IMR-90 (cell line): ENCODE data around the gene PELI3. TPM values are rescaled to one million over a fixed set of nuclear protein-coding genes. Genes with fewer than 3 reads are reported as not detected.
A peak's percentile ranks its signal among the peaks of the same experiment; 100 is the strongest.

Source experiments
- ATAC-seq: fragments of 200-7000 bp; cut with Tn5 transposase; 2 replicates; pipeline ENCODE4 v1.9.1; 2020; ENCODE audit warnings: low read depth, mild to moderate bottlenecking, moderate library complexity
- BruUV-seq: library from RNA; stranded (reverse); fragments of 400-500 nt; replicated peaks from 2 replicates; lab custom pipeline; 2021; lab: Mats Ljungman, UMichigan
- CTCF ChIA-PET: fragments of 300-600 bp; formaldehyde crosslinking; extraction: SDS; loops from one replicate; lab custom pipeline; 2021; ENCODE audit warnings: antibody characterized with exemption; lab: Yijun Ruan, JAX
- POLR2A ChIA-PET: fragments of 300-600 bp; sonication (Branson Sonifier 250); formaldehyde crosslinking; loops from one replicate; lab custom pipeline; 2022; ENCODE audit warnings: antibody characterized with exemption; ENCODE audit not compliant: unreplicated experiment; lab: Charles Lee
- DNase-seq: peaks from one replicate; pipeline ENCODE4 v3.0.0; 2013
- H2AFZ ChIP-seq: replicated peaks from 2 replicates; pipeline ENCODE3; 2013; ENCODE audit warnings: low read length, mild to moderate bottlenecking; ENCODE audit not compliant: poor library complexity
- H2AK5ac ChIP-seq: 2 replicates; pipeline ENCODE4 v1.6.1; 2013; ENCODE audit warnings: low read depth, low read length, inconsistent platforms
- H2AK9ac ChIP-seq: replicated peaks from 2 replicates; pipeline ENCODE3; 2013; ENCODE audit warnings: mild to moderate bottlenecking, low read depth, low read length, moderate library complexity; ENCODE audit not compliant: poor library complexity
- H2BK120ac ChIP-seq: 2 replicates; pipeline ENCODE4 v1.6.1; 2013; ENCODE audit warnings: low read depth, low read length, inconsistent platforms
- H2BK15ac ChIP-seq: 3 replicates; pipeline ENCODE4 v1.6.1; 2013; ENCODE audit warnings: low read depth, low read length, inconsistent platforms
- H2BK20ac ChIP-seq: 2 replicates; pipeline ENCODE4 v1.6.1; 2013; ENCODE audit warnings: low read depth, mild to moderate bottlenecking, inconsistent platforms, low read length, moderate library complexity
- H2BK5ac ChIP-seq: 2 replicates; pipeline ENCODE4 v1.6.1; 2013; ENCODE audit warnings: mild to moderate bottlenecking, low read depth, low read length, inconsistent platforms; ENCODE audit not compliant: poor library complexity, severe bottlenecking
- H3K14ac ChIP-seq: replicated peaks from 2 replicates; pipeline ENCODE4 v1.6.1; 2013; ENCODE audit warnings: low read depth, low read length, inconsistent platforms
- H3K18ac ChIP-seq: 2 replicates; pipeline ENCODE4 v1.6.1; 2013; ENCODE audit warnings: low read depth, low read length, control low read depth
- H3K23ac ChIP-seq: 2 replicates; pipeline ENCODE4 v1.6.1; 2013; ENCODE audit warnings: low read depth, low read length, inconsistent platforms
- H3K27ac ChIP-seq: 2 replicates; pipeline ENCODE4 v1.5.1; 2013; ENCODE audit warnings: mild to moderate bottlenecking, control low read depth, low read length; ENCODE audit not compliant: insufficient read depth
- H3K27me3 ChIP-seq: 2 replicates; pipeline ENCODE4 v1.6.1; 2013; ENCODE audit warnings: low read length; ENCODE audit not compliant: control insufficient read depth, insufficient read depth
- H3K36me3 ChIP-seq: 2 replicates; pipeline ENCODE4 v1.6.1; 2013; ENCODE audit warnings: low read length, mixed read lengths; ENCODE audit not compliant: control insufficient read depth, insufficient read depth
- H3K4ac ChIP-seq: 2 replicates; pipeline ENCODE4 v1.6.1; 2013; ENCODE audit warnings: low read depth, low read length, inconsistent platforms
- H3K4me1 ChIP-seq: 2 replicates; pipeline ENCODE4 v1.6.1; 2013; ENCODE audit warnings: low read length, mixed read lengths; ENCODE audit not compliant: control insufficient read depth, insufficient read depth
- H3K4me2 ChIP-seq: 2 replicates; pipeline ENCODE4 v1.6.1; 2013; ENCODE audit warnings: low read depth, mild to moderate bottlenecking, control low read depth, low read length, moderate library complexity
- H3K4me3 ChIP-seq: 2 replicates; pipeline ENCODE4 v1.5.1; 2013; ENCODE audit warnings: low read depth, mild to moderate bottlenecking, control low read depth, low read length, moderate library complexity; ENCODE audit not compliant: insufficient read depth
- H3K56ac ChIP-seq: 2 replicates; pipeline ENCODE4 v1.6.1; 2013; ENCODE audit warnings: low read length, inconsistent platforms; ENCODE audit not compliant: insufficient read depth; ENCODE audit errors: extremely low read depth
- H3K79me1 ChIP-seq, 2 experiments: 2 replicates each; pipeline ENCODE4 v1.6.1; 2013; ENCODE audit warnings: low read length in 2 of 2, inconsistent platforms in 1 of 2, low read depth in 1 of 2
- H3K9ac ChIP-seq: 2 replicates; pipeline ENCODE4 v1.6.1; 2013; ENCODE audit warnings: low read depth, low read length, control low read depth
- H3K9me1 ChIP-seq: 2 replicates; pipeline ENCODE4 v1.6.1; 2013; ENCODE audit warnings: low read length, inconsistent platforms; ENCODE audit not compliant: insufficient read depth
- H3K9me3 ChIP-seq: 2 replicates; pipeline ENCODE4 v1.6.1; 2013; ENCODE audit warnings: low read length; ENCODE audit not compliant: control insufficient read depth, insufficient read depth
- H4K20me1 ChIP-seq: 2 replicates; pipeline ENCODE4 v1.6.1; 2013; ENCODE audit warnings: low read length, inconsistent platforms; ENCODE audit not compliant: insufficient read depth
- H4K5ac ChIP-seq: 2 replicates; pipeline ENCODE4 v1.6.1; 2013; ENCODE audit warnings: mild to moderate bottlenecking, low read depth, low read length, control low read depth
- H4K8ac ChIP-seq, 2 experiments: 2 replicates each; pipeline ENCODE4 v1.6.1; 2013; ENCODE audit warnings: low read depth in 2 of 2, low read length in 2 of 2, control low read depth in 1 of 2, inconsistent platforms in 1 of 2
- H4K91ac ChIP-seq: 2 replicates; pipeline ENCODE4 v1.6.1; 2013; ENCODE audit warnings: low read depth, low read length, inconsistent platforms; ENCODE audit not compliant: insufficient read depth
- MXI1 ChIP-seq: IDR thresholded peaks from 2 replicates; pipeline ENCODE4 v1.6.1; 2012; ENCODE audit warnings: low read depth, mild to moderate bottlenecking, low read length, moderate library complexity, borderline replicate concordance
- RAD21 ChIP-seq: IDR thresholded peaks from 2 replicates; pipeline ENCODE4 v1.6.1; 2012; ENCODE audit warnings: low read length, improper control_type of control experiment
- SMC3 ChIP-seq: fragments of 150-350 bp; IDR thresholded peaks from 2 replicates; pipeline ENCODE4 v1.6.1; 2016; ENCODE audit warnings: low read depth, mild to moderate bottlenecking, antibody characterized with exemption, low read length, moderate library complexity
- WGBS, 2 experiments: methylation state at CpG; one replicate each; pipeline versions ENCODE4 v1.1.5 to v1.1.7; 2013; ENCODE audit warnings: missing lambda C conversion rate in 2 of 2; ENCODE audit not compliant: insufficient read length in 1 of 2; ENCODE audit errors: extremely low coverage in 2 of 2; 5-methylcytosine and 5-hydroxymethylcytosine counted together
- dilution Hi-C: fragments of 300-500 bp; cut with HindIII; formaldehyde crosslinking; loops from one replicate; pipeline ENCODE4 v1.14.3; 2018; ENCODE audit warnings: low sequenced_read_pairs; ENCODE audit not compliant: unreplicated experiment
- in situ Hi-C: fragments of 300-500 bp; cut with MboI; formaldehyde crosslinking; loops from 3 replicates; pipeline ENCODE4 v1.14.3; 2019; ENCODE audit warnings: low sequenced_read_pairs, inconsistent platforms, mixed read lengths
- intact Hi-C: fragments of 100-400 bp; cut with micrococcal nuclease; formaldehyde crosslinking; loops from 2 replicates; pipeline ENCODE4 v1.10.0; 2022
- polyA plus RNA-seq, 3 experiments: library from polyadenylated mRNA; depleted of rRNA; stranded (reverse); fragments of >200 nt; gene quantifications; 2 replicates each; pipeline ENCODE4 v1.2.3, GENCODE V29; 2012; ENCODE audit warnings: low replicate concordance in 1 of 3
- total RNA-seq: library from RNA; depleted of rRNA; stranded (reverse); fragments of >200 nt; gene quantifications from 2 replicates; pipeline ENCODE4 v1.2.3, GENCODE V29; 2012
- TF ChIP-seq, protein P1 (sequence below): fragments of 150-350 bp; IDR thresholded peaks from 2 replicates; pipeline ENCODE4 v1.6.1; 2016; ENCODE audit warnings: low read depth, mild to moderate bottlenecking, low read length, moderate library complexity, borderline replicate concordance
- TF ChIP-seq, protein P2 (sequence below): conservative IDR thresholded peaks from 2 replicates; pipeline ENCODE4 v1.5.1; 2012; ENCODE audit warnings: mild to moderate bottlenecking, low read depth, low read length, improper control_type of control experiment

PELI3 gene
- total and polyA plus RNA-seq, 2 of the 4 experiments (the other 2 are of a cell fraction), result 5.0 to 6.3 TPM

DNA sequence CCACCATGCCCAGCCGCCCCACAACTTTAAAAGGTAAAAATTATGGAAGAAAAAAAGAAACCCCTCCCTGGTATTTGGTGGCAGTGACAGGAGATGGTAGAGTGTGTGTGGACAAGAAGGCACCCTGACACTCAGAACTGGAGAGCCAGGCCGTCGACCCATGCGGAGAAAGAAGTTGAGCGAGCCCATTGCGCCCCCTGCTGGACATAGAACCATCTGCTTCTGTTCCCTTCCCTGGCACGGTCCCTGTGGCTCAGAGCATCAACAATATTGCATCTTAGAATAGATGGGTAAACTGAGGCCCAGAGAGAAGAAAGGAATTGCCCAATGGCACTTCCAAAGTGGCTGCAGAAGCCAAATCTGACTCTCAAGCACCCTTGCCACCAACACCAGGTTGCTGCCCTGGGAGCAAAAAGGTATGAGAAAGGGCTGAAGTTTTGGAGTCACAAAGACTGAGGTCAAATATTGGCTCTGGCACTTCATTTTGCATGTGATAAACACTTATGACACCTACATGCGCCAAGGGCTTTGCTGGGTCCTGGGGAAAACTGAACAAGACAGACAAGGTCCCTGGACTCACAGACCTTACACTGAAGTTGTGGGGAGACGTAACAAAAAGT, 36.6 kb upstream of the PELI3 start:
- WGBS, 2 experiments, result no CpG with 5 or more reads among the region's 9 CpGs
- Histone ChIP-seq H3K27ac (no peak overlapping the region), H3K4me3 (no peak overlapping the region), H4K8ac (no peak overlapping the region), H3K4ac (no peak overlapping the region), H3K4me2 (no peak overlapping the region), H3K18ac (no peak overlapping the region), H4K20me1 (no peaks in the 10 kb centered on the region), H3K9me1 (no peaks in the 10 kb centered on the region), H3K27me3 (no peaks in the 10 kb centered on the region), H3K9ac (no peak overlapping the region), H3K79me1 (no peaks in the 10 kb centered on the region), H4K91ac (no peak overlapping the region), H2BK15ac (no peak overlapping the region), H2BK5ac (no peak overlapping the region), H3K4me1 (no peaks in the 10 kb centered on the region), H3K56ac (no peak overlapping the region), H4K5ac (no peak overlapping the region), H2AK5ac (no peak overlapping the region), H2AFZ (no peak overlapping the region), H3K14ac (no peak overlapping the region), H3K23ac (no peak overlapping the region), H3K36me3 (peaks cover 3% of the 10 kb centered on the region), H2BK20ac (no peak overlapping the region), H2AK9ac (no peak overlapping the region), H3K9me3 (no peaks in the 10 kb centered on the region), H2BK120ac (no peak overlapping the region)
- POLR2A ChIA-PET, result no interaction called here
- CTCF ChIA-PET, result interaction anchor here (0.7 to 1.9 kb wide), 5 partner anchors 9 to 44 kb away, joined by 3 to 7 read pairs (median 3); partner anchors contain the start of gene MRPL11
- TF ChIP-seq, protein P1, sequence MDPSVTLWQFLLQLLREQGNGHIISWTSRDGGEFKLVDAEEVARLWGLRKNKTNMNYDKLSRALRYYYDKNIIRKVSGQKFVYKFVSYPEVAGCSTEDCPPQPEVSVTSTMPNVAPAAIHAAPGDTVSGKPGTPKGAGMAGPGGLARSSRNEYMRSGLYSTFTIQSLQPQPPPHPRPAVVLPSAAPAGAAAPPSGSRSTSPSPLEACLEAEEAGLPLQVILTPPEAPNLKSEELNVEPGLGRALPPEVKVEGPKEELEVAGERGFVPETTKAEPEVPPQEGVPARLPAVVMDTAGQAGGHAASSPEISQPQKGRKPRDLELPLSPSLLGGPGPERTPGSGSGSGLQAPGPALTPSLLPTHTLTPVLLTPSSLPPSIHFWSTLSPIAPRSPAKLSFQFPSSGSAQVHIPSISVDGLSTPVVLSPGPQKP, result no peak
- 0 out of 2 replicates have a peak, but pooled peaks have one; percentile 35 for TF ChIP-seq MXI1
- TF ChIP-seq, protein P2, sequence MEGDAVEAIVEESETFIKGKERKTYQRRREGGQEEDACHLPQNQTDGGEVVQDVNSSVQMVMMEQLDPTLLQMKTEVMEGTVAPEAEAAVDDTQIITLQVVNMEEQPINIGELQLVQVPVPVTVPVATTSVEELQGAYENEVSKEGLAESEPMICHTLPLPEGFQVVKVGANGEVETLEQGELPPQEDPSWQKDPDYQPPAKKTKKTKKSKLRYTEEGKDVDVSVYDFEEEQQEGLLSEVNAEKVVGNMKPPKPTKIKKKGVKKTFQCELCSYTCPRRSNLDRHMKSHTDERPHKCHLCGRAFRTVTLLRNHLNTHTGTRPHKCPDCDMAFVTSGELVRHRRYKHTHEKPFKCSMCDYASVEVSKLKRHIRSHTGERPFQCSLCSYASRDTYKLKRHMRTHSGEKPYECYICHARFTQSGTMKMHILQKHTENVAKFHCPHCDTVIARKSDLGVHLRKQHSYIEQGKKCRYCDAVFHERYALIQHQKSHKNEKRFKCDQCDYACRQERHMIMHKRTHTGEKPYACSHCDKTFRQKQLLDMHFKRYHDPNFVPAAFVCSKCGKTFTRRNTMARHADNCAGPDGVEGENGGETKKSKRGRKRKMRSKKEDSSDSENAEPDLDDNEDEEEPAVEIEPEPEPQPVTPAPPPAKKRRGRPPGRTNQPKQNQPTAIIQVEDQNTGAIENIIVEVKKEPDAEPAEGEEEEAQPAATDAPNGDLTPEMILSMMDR, result peak; percentile 90
- peak; percentile 93 for TF ChIP-seq RAD21
- TF ChIP-seq SMC3, result peak; percentile 96
- intact Hi-C loops, result loop anchor here (1.0 to 5.0 kb wide), 2 partner anchors 22 to 43 kb away; no protein-coding TSS in a partner anchor
- DNase-seq (peak; percentile 67), ATAC-seq (peak; percentile 98)
- dilution Hi-C loops, result no loop called here
- BruUV-seq, result no TSS peak
- in situ Hi-C loops, result no loop called here
